GM19467 (cell line): ENCODE data around the gene PUS3.

Experiments
- ATAC-seq: cut with Tn5 transposase; IDR thresholded peaks from one replicate; pipeline ENCODE4 v1.9.1; 2021; ENCODE audit warnings: mild to moderate bottlenecking, moderate library complexity; ENCODE audit not compliant: unreplicated experiment

PUS3 gene, protein sequence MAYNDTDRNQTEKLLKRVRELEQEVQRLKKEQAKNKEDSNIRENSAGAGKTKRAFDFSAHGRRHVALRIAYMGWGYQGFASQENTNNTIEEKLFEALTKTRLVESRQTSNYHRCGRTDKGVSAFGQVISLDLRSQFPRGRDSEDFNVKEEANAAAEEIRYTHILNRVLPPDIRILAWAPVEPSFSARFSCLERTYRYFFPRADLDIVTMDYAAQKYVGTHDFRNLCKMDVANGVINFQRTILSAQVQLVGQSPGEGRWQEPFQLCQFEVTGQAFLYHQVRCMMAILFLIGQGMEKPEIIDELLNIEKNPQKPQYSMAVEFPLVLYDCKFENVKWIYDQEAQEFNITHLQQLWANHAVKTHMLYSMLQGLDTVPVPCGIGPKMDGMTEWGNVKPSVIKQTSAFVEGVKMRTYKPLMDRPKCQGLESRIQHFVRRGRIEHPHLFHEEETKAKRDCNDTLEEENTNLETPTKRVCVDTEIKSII

GRCh38 chr11:125902927-125903710, at the start of gene PUS3:
TSS of gene PUS3 (minus strand) at chr11:125903206. CDS start at chr11:125896284, 6,922 bp downstream.
- ATAC-seq = peak; percentile 92

DNA sequence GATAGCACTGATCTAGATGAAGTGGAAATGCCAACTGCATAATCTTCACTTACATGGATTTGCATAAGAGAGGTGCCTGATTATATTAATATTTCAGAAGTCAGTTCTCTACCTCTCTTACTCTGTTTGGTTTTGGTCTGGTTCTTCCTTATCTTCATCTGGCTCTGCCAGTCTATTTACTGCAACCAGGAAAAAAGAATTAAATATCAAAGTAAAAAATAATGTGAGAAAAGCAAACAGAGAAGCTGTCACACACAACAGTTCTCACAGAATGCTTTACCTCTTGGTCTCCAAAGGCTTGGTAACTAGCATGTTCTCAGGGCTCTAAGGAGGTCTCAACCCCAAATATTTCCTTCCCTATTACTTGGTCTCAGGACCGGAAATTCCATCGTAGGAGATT, 49.6 kb upstream of the PUS3 start:
- ATAC-seq = no peak

DNA sequence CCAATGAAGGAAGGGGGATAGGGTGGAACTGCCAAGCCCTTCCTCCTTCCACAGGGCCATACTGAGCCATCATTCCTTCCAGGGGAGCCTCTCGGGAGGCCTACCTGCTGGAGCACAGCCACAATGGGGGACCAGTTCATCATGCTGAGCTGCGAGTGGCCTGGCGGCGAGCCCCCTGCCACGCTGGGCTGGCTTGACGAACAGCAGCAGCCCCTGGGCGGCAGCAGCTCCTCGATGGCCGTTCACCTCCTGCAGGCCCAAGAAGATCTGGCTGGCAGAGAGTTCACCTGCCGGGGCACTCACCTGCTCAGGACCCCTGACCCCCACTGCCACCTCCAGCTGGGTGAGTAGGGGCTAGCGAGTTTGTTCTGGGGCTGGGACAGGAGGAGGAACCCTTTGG, 48.7 kb upstream of the PUS3 start:
- no peak for ATAC-seq

- no peak for ATAC-seq
Observed at GRCh38 chr11:125950696-125951651, 48.0 kb upstream of the PUS3 start.

- ATAC-seq = no peak
Observed at GRCh38 chr11:125950178-125950490, 47.1 kb upstream of the PUS3 start.

GRCh38 chr11:125949271-125950177, 46.5 kb upstream of the PUS3 start:
- ATAC-seq = no peak

DNA sequence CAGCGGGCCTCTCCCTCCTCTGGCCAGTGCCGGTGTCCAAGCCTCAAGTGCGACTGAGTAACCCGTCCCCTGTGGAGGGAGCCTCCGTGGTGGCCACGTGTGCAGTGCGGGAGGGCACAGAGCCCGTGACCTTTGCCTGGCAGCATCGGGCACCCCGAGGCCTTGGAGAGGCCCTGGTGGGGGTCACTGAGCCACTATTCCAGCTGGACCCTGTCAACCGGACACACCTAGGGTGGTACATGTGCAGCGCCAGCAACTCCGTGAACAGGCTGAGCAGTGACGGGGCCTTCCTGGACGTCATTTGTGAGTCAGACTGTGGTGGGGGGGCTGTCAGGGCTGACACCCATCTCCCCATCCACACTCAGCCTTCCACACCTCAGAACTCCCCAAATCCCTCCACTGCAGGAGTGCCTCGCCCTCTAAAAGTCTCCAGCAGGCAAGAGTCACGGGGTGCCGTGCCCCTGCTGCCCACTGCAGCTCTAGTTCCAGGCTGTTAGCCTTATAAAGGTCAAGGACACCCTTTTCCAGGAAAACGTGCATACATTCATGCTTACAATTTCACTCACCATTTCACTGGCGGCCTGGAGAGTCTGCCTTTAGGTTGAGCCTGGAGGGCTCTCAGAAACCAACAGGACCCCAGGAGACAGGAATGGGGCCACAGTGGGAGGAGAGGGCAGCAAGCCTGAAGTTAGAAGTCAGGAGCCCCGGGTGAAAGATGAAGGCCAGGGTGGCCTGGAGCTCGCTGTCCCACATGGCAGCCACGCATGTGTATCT, 45.5 kb upstream of the PUS3 start:
- ATAC-seq = no peak

DNA sequence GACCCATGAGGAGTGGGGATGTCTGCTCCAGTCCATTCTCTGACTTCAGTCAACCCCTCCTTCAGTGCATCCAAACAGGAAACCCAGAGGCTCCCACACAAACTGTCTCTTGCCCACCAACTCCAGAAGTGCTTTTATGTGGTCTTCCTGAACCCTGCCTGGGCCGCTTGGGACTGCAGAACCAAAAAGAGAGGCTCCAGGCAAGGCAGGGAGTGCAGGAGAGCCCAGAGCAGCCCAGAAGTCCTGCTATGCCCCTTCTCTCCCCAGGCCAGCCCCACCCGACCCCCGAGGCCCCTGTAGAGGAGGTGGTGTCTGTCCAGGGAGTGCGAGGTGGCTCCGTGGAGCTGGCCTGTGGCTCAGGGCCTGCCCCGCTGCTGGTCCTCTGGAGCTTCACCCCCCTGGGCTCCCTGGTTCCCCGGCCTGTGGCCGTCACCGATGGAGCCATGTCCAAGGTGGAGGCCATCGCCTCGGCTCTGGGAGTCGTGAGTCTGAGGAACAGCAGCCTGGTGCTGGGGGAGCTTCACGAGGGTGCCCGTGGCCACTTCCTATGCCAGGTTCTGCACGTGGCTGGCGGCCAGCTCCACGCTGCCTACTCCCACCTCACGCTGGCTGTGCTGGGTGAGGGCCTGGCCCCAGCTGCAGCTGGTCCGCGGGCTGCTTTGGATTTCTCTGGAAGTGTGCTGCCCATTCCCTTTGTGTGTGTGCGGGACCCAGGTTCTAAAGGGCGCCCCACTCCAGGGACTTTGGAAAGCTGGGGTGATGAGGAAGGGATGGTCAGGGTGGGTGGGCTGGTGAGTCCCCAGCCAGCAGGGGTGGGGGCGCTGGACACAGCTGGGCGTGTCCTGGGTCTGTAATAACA, 44.6 kb upstream of the PUS3 start:
- ATAC-seq = no peak

DNA sequence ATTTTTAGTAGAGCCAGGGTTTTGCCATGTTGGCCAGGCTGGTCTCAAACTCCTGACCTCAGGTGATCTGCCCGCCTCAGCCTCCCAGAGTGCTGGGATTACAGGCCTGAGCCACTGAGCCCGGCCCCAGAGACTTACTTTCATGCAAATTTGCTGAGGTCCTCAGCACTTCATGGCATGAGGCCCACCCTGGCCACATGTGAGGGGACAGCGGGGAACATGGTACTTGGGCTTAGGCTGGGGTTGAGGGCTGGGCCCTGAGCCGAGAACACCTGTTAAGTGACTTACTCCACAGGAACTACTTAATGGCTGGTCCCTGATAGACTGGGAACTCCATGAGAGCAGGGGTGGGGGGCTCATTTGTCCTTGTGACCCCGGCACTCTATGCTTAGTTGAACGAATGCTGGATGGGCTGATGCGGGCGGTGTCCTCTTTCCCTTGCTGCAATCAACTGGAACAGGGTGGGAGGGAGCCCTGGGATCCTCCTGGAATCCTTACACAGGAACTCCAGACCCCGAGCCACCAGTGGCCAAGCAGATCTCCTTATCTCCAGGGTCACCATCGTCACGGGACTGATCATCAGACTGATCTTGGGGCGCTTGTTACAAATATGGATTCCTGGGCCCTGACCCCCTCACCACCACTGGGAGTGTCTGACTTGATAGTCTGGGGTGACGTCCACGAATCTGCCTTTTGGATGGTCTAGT, 43.9 kb upstream of the PUS3 start:
- no peak for ATAC-seq

- ATAC-seq = no peak
Observed at GRCh38 chr11:125945797-125946520, 43.0 kb upstream of the PUS3 start, which contains the start of gene VSIG10L2. TSS of gene VSIG10L2 (plus strand) at chr11:125946044. CDS start at chr11:125946056, 12 bp downstream.

DNA sequence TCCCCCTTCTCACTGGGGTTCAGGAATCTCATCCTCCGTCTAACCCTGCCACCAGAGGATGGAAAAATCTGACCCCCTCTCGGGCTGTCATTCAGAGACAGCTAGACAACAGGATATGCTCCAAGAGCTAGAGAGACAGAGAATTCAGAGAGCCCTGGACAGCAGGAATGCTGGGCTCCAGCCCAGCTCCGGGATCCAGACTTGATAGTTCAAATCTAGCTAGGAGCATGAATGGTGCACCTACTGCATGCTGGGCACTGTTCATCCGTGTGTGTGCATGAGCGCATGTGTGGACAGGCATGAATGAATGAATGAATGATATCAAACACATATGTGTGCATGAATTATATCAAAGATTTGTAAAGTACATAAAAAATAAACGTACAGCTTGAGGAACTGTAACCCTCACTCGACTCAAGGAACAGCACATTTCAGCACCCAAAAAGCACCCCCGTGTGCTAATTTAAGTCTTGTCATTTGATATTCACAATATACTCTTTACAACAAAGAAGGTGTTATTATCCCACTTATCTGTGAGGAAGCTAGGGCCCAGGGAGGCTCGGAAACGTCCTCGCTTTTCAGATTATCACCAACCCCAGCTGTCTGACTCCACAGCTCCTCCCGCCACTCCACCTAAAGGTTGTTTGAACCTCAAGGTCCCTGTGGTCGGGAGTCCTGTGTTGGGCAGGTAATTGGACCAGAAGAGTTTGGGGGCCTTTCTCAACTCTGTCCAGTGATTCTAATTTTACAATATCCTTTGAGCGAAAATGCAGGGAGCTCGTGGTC, 42.2 kb upstream of the PUS3 start:
- ATAC-seq = no peak

- no peak for ATAC-seq
Observed at GRCh38 chr11:125944350-125945010, 41.5 kb upstream of the PUS3 start.

DNA sequence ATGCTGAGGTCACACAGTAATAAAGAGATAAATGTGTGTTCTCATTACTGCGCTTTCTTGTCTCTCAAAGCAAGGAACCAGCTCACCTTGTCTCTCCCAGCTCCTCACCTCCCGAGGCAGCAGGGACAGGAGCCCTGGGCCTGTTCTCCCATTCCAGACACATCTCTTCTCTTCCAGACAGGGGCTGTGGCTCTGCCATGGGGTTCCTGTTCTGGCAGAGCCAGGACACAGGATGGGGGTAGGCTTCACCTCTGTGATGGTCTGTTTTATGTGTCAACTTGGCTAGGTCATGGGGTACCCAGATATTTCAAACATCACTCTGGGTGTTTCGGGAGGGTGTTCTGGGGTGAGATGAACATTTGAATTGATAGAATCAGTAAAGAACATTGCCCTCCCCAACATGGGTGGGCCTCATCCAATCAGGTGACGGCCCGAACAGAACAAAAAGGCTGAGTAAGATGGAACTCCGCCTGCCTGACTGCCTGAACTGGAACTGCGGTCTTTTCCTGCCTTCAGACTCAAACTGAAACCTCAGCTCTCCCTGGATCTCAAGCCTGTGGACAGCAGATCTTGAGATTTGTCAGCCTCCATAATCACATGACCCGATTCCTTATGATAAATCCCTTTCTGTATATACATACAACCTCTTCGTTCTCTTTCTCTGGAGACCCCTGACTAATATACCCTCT, 40.8 kb upstream of the PUS3 start:
- ATAC-seq = no peak

DNA sequence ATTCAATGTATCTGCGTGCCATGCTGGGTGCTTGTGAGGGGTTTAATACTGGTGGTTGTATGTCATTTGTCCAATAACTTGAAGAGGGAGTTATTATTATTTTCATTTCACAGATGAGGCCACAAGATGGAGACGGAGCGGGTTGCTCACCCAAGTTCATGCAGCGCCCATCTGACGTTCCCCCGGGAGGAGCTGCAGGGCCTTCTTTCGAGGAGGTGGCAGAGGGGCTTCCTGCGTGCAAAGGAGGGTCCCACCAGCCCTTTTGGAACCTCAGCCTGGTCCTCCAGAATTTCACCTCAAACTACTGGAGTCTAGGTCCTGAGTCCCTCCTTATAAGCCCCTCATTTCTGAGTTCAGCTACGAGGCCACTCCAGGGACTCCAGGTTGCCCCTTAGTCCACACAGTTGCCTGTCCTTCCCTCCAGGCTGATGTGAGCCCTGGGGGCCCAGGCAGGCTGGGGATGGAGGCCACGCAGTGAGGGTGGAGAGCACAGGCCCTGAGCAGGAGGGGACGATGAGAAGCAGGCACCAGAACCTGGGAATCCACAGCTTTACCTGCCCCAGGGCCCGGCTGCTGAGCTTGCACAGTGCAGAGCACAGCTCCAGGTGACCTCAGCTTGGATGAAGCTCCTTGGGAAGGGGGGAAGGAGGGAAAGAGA, 39.9 kb upstream of the PUS3 start:
- ATAC-seq = no peak
